ENCODE data around the gene FBXW2.

FBXW2 gene

GRCh38 chr9:120713257-120714087, 79.7 kb downstream of the FBXW2 start:
- FAIRE-seq, result no peak

GRCh38 chr9:120712539-120713031, 80.6 kb downstream of the FBXW2 start:
- FAIRE-seq, result no peak

GRCh38 chr9:120711841-120712538, 81.2 kb downstream of the FBXW2 start:
- FAIRE-seq, result no peak

- FAIRE-seq, result no peak
Observed at GRCh38 chr9:120711354-120711753, 81.9 kb downstream of the FBXW2 start.

DNA sequence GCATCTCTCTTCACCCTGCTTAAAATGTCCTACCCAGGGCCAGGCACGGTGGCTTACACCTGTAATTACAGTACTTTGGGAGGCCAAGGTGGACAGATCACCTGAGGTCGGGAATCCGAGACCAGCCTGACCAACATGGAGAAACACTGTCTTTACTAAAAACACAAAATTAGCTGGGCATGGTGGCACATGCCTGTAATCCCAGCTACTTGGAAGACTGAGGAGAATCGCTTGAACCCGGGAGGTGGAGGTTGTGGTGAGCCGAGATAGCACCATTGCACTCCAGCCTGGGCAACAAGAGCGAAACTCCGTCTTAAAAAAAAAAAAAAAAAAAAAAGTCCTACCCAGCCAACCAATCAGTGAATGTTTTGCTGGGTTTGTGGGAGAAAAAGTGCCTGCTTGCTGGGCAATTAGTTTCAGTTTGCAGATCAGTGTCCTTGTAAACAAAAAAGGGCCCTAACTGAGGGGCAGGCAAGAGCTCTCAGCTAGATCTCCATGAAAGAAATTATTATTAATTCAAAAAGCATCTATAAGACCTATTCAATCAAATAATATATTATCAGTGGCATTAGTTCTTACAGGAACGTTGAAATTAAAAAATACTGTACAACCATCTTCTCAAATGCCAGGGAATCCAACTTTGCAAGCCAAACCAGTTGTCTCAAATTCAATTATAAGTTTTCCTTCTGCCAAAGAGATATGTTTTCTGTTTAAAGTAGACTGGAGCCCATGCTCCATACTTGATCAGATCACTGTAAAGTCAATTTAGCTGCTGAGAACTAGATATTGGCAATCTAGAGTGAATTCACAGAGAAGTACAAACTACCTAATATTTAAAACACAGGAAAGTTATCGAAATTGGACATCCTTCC, 82.9 kb downstream of the FBXW2 start:
- FAIRE-seq, result no peak

GRCh38 chr9:120708526-120709224, 84.5 kb downstream of the FBXW2 start:
- no peak for FAIRE-seq

GRCh38 chr9:120707170-120707569, 86.0 kb downstream of the FBXW2 start:
- FAIRE-seq, result no peak
